HG02623 (cell line): ENCODE results near the gene ABHD11.
A peak's percentile ranks its signal among the peaks of the same experiment; 100 is the strongest.
"Not testable (repeated sequence)": the region's sequence is repeated elsewhere in the genome, so short reads cannot be mapped to it uniquely, and the experiment has no call there.

Experiments
- ATAC-seq: cut with Tn5 transposase; IDR thresholded peaks from one replicate; pipeline ENCODE4 v1.9.1; 2021; ENCODE audit warnings: moderate library complexity; ENCODE audit not compliant: unreplicated experiment

The ABHD11 gene

DNA sequence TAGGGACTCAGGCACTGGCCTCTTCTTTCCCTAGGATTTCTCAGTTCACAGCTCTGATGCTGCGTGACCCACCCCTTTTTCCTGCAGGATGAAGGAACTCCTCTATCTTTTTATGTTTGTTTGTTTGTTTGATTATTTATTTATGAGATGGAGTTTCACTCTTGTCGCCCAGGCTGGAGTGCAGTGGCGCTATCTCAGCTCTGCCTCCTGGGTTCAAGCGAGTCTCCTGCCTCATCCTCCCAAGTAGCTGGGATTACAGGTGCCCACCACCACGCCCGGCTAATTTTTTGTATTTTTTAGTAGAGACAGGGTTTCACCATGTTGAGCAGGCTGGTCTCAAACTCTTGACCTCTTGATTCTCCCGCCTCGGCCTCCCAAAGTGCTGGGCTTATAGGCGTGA is 18.2 kb downstream of the ABHD11 start:
- ATAC-seq = not testable (repeated sequence)

DNA sequence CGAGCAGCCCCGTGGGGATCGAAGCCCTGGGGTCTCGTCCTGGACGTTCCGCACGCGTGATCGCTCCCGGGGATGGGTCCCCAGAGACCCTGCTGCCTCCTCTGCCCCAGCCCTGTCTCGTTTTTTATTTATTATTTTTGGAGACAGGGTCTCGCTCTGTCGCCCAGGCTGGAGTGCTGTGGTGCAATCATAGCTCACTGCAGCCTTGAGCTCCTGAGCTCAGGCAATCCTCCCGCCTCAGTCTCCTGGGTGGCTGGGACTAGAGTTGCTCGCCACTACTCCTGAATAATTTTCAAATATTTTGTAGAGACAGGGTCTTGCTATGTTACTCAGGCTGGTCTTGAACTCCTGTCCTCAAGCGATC is 18.8 kb downstream of the ABHD11 start:
- ATAC-seq = no peak

DNA sequence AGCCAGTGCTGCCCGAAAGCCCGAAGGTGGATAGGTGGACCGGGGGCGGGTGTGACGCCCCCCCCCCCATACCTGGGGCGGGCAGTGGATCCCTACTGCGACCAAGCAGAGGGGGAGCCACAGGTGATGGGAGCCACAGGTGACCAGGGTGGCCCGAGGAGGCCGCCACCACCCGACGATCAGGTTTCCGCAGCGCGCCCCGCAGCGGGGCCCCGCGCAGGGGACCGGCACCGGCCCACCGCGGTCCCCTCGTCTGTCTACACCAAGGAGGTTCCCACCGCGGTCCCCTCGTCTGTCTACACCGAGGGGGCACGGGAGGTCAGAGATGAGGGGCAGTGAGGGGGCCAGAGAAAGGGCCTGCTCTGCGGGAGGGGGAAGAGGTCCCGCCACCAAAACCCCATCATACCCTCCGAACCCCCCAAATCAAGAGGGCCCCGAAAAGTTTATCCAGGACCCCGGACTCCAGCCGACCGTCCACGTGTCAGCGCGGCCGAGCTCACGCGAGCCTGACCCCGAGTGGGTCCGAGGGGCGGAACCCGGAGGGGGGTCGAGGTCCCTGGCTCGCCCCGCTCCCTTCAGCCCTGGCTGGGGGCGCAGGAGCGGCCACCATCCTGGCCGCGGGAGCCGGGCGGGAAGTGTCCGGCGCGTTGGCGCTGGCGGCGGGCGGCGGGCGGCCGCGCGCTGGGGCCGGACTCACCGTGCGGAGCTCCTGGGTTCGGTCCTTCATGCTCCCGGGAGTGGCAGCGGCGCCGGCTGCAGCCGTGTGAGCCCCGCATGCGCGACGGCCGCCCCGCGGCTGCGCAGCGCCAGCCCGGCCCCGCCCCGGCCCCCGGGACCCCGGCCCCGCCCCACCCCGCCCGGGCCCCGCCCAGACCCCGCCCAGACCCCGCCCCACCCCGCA is 19.4 kb downstream of the ABHD11 start, which contains the start of gene STX1A:
TSS of gene STX1A (minus strand) at position 765 of the 901 bp plus-strand sequence. CDS start at position 727, 38 bp downstream.
- ATAC-seq = peak; percentile 69

DNA sequence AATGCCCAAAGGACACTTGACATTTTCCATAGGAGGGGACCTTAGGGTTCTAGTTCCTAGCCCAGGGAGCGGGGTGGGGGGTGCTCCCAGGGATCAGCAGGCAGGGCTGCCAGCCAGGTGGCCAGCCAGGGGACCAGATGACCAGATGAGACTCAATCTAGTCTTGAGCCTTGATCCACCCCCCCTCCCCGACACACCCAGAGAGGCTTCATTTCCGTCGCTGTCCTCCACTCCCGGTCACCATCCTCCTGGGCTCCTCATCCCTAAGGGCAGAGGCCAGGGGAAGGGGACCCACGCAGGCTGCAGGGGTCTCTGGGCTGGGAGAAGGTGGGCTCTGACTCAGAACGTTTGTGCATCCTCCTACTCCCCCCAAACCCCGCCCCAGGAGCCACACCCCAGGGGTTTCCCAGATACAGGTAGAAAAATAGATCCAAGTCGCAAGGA is 20.1 kb downstream of the ABHD11 start:
- no peak for ATAC-seq

DNA sequence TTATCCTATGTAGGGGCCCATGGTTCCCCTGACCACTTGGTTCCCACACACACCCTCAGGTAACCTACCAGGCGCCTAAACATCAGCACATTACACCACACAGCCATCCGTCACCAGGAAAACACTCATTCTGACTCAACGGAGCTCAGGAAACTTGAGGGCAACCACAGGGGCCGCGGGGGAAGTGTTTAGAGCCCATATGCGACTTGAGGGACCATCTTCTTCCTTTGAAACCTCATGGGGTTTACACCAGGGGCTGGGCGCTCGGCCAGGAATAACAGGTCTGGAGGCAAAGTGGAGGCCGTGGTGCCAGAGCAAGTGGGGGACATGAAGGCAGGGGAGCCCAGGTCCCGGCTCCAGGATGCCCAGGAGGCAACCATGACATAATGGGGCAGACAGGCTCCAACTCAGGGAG is 20.6 kb downstream of the ABHD11 start:
- no peak for ATAC-seq

DNA sequence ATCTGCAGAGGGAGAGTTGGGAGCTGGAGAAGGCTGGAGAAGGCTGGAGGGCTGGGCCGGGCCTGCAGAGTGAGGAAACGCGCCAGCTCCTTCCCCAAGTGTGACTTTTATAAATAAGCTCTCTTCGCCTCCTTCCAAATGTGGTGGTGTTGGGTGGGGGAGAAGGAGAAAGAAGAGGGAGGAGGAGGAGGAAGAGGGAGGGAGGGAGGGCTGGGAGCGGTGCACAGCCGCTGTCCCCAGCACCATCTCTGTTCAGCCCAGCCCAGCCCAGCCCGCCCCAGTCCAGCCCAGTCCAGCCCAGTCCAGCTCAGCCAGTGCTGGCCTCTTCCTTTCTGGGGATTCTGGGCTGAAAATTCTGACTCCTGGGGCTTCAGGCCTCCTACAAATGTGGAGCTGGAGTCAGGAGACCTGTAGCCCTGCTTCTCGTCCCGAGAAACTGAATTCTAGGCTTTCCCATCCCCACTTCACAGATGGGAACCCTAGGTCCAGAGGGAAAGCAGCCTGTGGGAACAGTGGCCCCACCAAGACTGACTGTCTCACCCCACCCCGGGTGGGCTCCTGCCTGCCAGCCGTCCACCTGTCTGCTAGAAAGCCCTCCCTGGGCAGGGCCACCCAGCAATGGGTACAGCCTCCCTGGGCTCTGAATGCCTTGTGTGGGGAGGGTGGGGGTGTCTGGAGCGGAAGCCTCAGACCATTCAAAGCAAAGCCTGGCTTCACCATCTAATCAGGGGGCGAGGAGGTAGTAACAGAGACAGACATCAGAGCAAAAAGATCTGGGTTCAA is 21.4 kb downstream of the ABHD11 start:
- ATAC-seq = no peak

DNA sequence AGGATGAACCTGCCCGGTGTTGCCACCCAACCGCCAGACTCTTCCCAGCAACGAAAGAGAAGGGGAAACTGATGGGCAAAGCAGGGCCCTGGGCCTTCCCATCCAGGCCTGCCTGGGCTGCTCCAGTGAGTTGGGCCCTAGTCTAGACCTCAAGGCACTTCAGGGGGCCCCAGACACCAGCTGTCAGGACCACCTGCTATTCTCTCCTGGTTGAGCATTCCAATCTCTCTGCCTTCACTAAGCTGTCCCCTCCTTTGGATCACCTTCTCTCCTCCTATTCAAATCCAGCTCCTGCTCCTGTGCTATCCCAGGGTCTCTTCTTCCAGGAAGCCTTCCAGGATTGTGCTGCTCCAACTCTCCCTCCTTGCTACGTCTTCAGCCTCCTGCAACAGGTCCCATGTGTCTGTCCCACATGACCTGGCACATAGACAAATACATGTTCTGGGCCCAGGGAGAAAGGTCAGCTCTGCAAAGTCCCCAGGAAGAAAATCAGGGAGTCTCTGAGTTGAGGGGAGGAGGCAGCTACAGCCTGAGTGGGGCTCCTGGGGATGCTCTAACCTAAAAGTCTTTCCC is 22.2 kb downstream of the ABHD11 start:
- ATAC-seq = no peak

DNA sequence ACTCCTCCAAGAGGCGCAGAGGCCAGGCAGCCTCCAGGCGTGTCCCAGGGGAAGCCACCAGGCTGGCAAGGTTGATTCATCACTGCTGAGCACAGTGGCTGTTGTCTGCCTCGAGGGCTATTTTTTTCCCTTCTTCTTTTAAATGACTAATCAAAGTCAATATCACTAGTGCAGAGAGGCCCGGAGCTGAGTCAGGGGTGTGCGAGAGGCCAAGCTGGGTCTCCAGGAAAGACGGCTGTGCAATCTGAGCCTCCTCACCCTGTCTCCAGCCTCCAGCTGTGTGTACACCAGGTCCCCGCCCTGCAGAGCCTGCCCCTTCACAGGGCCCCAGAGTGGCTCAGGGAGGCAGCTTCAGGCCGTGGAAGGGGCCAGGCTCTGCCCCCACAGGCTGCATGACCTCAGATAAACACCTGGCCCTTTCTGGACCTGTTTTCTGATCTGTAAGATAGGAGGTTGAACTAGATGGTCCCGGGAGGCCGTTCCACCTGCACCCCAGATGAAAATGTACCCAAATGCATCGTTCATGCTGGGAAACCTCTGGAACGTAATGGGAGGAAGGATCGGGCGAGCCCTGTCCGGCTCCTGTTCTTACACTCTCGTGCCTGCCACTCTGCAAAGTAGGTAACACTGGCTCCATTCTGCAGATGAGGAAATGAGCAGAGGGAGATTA is 22.8 kb downstream of the ABHD11 start:
- no peak for ATAC-seq

DNA sequence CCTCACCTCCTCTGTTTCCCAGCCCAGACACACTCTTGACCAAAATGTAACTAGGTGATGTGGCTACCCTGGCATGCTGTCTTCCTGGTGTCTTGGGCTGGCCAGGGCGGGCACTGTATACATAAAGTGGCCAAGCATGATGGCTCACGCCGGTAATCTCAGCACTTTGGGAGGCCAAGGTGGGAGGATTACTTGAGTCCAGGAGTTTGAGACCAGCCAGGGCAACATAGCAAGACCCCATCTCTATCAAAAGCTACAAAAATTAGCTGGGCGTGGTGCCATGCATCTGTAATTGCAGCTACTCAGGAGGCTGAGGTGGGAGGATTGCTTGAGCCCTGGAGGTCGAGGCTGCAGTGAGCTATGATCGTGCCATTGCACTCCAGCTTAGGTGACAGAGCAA is 25.3 kb downstream of the ABHD11 start:
- ATAC-seq = not testable (repeated sequence)

DNA sequence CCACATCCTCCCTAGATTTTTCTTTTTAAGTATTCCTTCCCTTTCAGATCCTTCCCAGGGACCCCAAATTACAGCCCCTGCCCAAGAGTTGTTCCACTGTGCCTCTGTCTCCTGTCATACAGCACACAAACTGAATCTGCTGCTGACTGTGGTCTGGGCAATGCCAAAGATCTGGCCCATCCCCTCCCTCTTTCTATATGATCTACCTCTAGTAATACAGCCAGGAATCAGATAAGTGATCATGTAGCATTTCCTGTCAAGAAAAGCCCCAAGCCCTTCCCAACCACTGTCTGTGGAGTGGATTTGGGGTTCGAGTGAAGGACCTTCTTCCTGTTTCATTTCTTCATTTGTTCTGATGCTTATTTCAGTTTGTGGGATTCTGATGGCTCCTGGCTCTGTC is 25.8 kb downstream of the ABHD11 start:
- ATAC-seq = no peak

DNA sequence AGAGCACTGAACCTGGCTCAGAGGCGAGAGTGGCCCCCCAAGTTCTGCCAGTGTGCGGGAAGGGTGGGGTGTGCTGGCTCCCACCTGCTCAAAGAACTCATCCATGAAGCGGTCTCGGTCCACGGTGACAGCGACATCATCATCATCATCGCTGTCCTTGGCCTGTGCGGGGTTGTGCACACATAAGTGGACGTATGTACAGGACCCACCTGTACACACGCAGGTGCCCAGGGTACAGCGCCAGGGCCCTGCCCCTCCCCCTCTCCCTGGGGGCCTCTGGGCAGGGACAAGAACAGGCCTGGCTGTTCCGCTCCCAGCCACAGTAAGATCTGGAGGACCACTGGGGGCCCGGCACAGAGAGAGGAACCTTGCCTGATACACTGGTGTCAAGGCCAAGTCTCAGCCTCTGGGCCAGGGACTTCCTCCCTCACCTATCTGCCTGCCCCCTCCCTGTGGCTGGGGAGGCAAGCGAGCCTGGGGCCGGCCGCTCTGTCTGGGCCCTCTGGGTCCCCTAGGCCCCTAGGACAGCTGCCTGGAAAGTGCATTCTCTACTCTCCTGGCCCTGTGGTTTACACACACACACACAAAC is 29.5 kb downstream of the ABHD11 start:
- ATAC-seq = no peak

DNA sequence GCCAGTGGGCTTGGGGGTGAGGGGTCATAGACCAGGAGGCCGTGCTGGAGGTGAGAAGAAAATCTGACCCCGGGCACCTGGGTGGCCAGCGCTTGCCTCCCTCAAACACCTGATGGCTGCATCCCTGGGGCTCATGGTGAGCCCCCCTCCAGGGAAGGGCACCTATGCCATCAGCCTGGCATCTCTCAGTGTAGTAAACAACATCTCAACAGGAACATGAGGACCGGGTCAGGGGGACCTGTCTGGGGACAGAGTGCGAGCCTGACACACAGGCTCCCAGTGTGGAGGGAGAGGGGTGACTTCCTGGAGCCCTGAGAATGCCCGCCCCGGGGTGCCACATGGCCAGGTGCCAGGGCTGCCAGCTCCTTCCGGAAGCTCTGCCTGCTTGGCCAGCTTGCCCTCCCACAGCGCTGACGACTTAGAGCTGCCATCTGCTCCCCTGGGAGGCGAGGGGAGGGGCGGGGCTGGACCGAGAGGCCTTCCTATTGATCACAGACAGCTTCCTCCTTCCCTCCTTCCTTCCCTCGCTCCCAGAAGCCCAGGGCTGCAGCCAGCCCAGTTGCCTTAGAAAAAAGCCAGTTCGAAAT is 31.5 kb downstream of the ABHD11 start:
- ATAC-seq = no peak

DNA sequence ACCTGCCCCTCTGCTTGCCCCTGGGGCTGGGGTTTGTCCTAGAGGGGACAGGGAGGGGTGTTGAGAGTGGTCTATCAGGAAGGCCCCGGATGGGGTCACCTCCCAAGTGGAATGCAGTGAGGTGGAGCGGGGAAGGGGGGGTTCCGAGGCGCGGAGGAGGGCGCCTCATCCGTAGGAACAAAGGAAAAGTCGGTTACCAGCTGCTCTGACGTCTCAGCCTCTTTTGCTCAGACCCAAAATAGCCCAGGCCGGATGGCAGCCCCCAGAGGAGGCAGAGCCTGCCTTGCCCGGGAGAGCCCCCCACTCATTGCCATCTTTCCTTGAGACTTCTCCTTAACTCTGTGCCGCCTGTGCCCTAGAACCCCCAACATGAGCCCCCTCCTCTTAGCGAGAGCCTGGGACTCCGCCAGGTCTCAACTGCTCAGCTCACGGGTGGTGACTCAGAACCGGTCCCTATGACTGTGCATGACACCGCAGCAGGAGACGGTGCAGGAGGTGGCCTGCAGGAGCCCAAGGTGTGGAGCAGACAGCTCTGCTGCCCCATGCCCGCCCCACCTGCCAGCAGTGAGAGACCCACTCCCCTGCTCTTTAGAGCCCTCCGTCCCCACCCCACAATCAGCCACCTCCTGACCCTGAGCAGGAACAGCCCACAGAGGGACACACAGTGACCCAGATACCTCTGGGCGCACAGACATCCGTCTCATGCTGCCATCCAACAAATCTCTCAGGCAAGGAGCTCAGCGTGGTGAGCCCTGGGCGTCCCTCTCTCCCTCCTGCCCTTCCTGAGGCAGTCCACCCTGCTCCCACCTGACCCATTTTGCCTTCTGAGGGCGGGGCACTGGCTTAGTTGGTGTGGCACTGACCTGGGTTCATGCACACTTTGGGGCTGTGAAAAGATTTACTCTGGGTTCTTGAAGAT is 32.2 kb downstream of the ABHD11 start:
- ATAC-seq = no peak

DNA sequence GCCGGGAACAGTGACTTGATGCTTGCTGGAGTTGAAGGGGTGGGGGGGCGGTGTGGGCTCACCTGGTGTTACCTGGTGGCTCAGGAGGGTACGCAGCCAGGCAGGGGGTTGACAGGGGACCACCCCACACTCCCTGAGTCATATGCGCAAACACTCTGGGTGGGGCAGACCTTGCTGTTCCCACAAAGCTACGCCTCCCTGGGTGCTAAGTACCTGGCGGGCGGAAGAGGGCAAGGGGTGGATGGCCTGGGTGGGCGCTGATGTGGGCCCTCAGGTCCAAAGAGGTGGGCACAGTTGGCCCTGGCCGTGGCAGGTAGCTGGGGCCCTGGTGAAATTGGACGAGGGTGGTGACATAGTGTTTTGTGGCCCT is 33.1 kb downstream of the ABHD11 start:
- ATAC-seq = no peak

DNA sequence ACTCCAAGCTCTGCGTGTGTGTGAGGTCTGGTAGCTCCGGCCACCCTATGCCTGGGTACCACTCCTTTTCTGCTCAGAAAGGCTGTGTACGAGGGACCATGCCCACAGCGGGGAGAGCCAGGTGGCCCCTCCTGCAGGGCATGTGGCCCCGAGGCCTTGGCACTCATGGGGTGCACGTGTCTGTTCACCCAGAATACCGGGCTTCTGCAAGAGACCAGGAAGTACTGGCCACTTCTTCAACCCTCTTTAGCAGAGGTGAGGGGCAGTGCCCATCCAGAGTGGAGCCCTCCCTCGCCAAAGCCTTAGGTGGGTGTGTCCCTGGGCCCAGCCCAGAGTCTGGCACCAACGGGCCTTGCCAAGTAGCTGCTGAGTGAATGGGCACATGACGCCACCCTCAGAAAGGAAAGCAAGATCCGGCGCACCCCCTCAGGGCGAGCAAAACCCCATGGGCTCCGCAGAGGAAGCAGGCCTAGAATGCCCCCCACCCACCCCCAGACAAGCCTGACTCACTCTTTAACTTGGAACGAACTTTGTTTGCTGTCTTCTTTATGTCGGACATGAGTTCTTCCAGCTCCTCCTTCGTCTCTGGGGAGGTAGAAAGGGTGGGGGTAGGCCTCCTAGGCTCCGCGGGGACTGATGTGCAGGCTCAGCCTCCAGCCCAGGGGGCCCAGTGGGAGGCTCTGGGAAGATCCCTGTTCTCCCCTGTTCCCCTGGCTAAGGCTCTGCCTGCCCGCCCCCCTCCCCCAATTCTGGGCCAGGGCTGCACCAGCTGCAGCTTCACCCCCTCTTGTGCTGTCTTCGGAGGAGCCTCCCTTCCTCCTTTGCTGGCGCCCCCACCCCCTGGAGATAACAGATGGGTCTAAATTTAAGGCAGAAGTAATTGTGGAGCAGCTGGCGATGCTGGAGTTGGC is 33.7 kb downstream of the ABHD11 start:
- ATAC-seq = no peak

DNA sequence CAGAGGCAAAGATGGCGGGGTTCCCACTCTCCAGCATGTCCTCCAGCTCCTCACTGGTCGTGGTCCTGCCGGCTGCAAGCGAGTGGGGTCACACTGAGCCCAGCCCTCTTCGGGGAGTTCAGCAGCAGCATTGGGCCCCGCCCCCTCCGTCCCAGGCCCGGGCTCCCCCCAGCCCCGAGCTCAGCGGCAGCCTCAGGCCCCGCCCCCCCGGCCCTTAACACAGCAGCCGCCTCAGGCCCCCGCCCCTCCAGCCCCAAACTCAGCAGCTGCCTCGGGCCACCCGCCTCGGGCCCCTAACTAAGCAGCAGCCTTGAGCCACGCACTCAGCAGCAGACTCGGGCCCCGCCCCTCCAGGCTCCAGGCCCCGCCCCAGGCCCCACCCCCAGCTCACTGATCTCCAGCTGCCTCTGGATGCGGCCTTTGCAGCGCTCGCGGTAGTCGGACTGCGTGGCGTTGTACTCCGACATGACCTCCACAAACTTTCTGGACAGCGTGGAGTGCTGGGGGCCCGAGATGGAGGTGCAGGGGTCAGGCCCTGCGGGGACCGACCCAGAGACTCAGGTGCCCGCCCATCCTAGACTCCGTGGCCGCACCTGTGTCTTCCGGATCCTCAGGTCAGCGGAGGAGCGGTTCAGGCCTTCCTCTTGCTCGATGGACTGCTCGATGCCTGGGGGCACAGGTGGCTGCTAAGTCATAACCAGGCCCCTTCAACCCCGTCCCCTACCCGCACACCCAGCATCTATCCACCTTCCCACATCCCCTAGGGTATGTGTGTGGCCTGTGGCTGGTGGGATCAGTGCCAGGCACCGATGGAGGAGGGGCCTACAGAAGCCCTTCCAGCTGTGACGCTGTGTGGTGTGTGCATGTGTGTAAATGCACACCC is 34.6 kb downstream of the ABHD11 start:
- no peak for ATAC-seq

DNA sequence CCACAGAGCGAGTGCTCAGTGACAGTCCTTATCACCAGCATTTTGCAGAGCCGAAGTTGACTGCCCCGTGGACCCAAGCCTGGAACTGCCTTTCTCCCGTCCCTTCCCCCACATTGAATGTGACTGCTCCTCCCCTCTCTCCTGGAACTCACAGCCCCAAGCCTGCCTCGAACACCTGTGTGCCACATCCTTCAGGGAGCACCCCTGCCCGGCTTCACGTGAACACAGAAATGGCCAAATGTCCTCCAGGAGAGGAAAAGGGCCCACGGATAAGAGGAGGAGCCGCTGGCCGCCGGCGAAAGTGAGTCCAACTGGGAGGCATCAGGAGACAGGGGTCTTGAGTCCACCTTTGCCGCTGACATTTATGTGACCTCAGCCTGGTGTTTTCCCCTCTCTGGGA is 35.4 kb downstream of the ABHD11 start:
- ATAC-seq = no peak
